CD4-positive, alpha-beta T cell treated with Interleukin-17A for 1 hour (primary cell): ENCODE measurements around the gene DUOX1.
"Not testable (repeated sequence)": the region's sequence is repeated elsewhere in the genome, so short reads cannot be mapped to it uniquely, and the experiment has no call there.

Source experiments
- DNase-seq: peaks from one replicate; pipeline ENCODE4 v3.0.0-alpha.2; 2020

DUOX1 gene

DNA sequence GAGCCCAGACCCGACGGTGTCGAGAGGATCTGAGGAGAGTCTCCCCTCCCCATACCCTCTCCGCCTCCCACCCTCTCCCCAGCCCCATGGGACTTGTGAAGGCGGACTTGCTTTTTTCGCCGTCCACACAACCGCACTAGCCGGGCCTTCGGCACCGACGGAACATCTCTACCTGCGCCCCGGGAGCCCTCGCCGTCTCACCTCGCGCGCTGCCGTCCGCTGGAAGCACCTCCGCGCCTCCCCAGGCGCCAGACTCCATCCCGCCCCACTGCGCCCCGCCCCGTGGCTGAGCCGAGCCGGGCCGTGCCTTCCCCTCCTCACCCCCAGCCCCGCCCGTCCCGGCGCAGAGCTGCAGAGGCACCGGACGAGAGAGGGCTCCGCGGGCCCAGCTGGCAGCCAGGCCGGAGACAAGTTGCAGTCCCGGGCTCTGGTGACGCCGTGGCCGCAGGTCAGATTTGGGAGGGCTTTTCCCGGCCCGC lies at the start of gene DUOX1, which contains the start of gene DUOXA1:
DUOX1 (plus strand) TSS at position 344 of the 479 bp plus-strand sequence. CDS start 1,973 bp downstream, outside the sequence.
DUOXA1 (minus strand) TSS at position 229 of the 479 bp plus-strand sequence. CDS start 6,865 bp downstream, outside the sequence.
- DNase-seq = peak; percentile 6

DNA sequence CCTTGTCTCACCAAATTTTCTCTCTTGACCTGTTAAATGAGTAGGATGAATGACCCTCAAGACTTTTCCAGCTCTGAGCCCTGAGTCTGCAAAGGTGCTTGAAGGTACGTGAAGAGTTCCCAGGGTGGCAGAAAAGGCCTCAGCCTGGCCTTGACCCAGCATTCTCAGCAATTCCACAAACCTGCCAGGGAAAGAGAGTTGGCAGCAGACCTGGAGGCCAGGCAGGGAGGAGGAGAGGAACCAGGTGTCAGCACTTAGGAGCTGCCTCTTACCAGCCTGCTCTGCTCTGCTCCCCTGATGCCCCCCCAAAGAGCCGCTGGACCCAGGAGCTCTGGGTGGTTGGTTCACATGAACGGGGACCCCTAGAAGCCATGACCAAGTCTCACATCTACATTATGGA lies 49.2 kb upstream of the DUOX1 start:
- DNase-seq = not testable (repeated sequence)

DNA sequence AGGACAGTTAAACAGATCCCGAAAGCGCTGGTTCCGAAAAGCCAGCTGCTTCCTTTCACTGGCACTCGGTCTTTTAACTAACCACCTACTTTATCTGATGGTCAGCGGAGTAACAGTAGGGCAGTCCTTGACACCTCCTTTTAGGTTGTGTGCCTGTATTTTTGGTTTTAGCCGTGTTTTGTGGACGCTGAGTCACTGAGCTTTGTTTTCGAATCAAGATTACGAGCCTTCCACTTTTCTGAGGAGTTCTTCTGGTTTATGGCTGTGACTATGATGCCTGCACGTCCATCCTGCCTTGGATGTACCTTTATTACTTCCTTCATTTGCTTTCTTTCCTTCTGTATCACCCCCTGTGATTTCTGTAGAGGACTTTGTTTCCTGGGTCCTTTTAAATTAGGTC lies 47.4 kb upstream of the DUOX1 start:
- not testable (repeated sequence) for DNase-seq

DNA sequence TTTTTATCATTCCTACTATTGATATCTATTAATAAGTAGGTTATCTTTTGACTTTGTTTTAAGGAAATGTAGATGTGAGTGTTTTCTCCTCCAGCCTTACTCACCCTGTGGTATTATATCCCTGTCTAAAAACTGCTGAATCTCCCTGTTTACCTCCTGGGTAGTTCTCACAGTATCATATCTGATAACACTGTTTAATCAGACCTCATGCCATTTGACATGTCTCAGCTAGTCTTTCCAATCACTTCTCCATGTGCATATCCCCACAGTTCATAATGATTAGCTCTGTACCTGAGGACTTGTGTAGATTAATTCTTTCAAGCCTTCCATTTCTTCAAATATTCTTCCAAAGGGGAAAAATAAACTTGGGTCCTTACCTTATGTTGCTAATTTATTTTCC lies 46.6 kb upstream of the DUOX1 start:
- DNase-seq = no peak

DNA sequence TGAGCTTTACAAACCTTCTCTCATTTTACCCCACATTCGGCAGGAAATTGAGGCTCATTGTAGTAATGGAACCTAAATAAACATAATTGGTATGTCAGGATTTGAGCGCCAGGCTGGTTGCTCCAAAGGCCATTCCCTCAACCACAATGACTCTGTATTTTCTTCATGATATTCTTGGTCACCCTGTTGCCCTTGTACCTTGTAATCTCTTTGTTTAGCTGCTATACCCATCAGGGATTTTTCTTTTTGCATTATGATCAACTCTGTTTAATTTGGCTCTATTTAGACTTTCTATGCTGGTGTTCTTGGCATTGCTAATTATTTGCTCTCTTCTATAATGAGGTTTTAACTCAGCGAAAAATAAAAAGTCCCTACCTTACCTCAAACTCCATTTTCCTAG lies 45.6 kb upstream of the DUOX1 start:
- no peak for DNase-seq

DNA sequence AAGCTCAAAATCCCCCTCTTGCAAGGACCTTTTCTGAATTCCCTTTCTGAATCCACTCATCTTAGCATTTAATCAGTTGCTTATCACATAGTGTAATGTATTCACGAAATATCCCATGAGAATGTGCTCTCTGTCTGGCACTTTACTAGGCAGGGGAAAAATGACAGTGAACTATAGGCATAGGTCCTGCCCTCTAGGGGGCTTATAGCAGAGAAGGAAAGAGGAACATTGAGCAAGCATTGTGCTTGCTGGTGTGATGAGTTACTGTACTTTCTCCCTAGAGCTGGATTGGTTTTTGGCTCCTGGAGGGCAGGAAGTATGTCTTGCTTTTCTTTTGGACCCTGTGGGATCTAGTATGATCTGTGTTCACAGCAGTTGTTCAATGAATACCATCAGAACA lies 42.3 kb upstream of the DUOX1 start:
- DNase-seq = no peak

DNA sequence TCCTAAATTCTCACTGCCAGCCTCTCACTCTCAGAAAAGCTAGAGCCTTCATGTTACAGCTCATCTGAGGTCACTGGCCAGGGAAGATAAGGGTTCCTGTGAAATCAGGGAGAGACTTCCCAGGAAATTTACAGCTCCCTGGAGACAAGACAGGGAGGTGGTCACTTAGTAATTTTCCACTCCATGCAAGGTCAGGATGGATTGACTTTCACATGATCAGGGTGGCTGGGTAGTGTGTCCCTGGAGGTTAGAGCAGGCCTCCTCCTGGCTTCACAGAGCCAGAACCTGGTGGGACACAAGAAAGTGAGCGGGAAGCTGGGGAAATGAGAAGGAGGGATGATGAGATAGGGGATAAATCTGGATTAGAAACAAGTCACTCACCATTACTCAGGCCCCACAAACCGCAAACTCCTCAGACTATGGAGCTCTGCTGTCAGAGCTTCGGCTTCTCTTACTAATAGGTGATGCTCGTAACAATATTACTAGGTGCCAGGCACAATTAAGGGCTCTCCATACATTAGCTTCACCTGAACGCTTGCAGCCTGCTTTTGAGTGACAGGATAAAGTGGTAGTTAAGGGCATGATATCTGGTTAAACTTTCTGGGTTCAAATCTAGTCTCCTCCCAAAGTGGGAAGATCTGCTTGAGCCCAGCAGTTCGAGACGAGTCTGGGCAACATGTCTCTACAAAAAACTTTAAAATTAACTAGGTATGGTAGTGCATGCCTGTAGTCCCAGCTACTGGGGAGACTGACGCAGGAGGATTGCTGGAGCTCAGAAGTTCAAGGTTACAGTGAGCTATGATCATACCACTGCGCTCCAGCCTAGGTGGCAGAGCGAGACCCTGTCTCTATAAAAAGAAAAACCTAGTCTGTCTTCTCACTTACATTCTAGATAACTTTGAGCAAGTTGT lies 40.7 kb upstream of the DUOX1 start:
- DNase-seq = no peak

DNA sequence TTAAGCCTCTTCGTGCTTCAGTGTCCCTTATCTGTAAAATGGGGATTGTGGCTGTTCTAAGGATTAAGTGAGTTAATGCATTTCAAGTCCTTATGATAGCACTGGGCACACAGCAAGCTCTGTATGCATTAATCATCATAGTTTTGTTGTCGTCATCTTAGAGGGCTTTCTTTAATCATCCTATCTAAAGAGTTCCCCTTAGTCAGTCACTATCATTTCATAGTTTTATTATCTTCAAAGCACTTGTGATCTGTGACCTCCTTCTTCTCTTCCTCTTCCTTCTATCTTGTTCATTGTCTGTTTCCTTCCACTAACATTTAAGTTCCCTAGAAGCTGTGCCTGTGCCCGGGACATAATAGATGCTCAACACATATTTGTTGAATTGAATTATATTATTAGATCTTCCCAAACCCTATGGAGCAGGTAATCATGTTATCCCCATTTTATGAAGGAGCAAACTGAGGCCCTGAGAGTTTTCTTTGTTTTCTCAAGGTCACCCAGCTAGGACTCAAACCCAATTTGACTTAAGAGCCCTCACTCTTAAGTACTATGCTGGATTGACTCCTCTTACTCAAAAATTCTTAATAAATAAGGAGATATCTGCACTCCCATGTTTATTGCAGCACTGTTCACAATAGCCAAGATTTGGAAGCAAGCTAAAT lies 40.0 kb upstream of the DUOX1 start:
- no peak for DNase-seq

DNA sequence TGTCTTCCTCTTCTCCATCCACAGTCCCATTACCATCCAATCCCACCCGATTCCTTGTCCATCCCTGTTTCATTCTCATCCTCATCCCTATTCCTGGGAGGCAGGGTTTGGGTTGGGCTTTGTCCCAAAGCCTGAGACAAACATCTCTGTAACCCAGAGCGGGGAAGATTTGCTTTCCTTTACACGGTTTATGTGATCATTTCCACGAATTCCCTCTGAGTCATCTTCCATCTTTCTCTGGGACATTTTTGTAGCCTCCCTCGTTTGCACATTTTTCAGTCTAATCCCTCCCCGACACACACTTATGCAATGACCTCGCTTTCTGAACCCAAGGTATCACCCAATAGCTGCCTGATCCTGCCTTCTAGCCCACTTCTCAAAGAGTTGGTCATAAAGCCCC lies 38.6 kb upstream of the DUOX1 start:
- DNase-seq = no peak

DNA sequence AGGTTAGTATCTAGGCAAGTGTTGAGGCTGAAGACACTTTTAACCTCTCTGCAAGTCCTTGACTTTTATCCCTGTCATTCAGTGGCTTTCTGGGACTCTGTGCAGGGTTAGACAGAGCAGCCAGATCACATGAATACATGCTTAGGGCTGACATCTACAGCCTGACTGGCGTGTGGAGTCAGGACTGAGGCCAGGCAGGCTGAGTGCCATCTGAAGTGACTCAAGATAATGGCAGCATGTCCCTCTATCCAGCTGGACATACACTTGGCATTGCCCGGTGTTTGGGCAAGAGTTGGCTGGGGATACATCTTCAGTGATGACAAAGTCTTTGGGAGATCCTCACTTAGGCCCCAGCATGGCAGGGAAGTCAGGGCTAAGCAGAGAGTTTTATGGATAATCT lies 38.2 kb upstream of the DUOX1 start:
- no peak for DNase-seq

DNA sequence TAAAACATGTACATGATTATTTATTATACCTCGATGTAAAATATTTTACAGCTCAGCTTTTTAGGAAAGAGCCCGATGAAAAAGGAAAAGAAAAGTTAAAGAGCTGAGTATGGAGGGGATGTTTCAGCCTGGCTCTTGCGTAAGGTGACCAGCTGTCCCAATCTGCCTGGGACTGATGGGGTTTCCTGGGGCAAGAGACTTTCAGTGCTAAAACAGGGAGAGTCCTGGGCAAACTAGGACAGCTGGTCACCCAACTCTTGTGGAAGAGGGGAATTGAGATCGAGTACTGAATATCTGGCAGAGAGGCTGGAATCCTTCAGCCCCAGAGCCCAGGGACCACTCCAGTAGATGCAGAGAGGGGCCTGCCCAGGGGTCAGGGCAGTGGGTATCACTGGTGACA lies 36.8 kb upstream of the DUOX1 start:
- no peak for DNase-seq

DNA sequence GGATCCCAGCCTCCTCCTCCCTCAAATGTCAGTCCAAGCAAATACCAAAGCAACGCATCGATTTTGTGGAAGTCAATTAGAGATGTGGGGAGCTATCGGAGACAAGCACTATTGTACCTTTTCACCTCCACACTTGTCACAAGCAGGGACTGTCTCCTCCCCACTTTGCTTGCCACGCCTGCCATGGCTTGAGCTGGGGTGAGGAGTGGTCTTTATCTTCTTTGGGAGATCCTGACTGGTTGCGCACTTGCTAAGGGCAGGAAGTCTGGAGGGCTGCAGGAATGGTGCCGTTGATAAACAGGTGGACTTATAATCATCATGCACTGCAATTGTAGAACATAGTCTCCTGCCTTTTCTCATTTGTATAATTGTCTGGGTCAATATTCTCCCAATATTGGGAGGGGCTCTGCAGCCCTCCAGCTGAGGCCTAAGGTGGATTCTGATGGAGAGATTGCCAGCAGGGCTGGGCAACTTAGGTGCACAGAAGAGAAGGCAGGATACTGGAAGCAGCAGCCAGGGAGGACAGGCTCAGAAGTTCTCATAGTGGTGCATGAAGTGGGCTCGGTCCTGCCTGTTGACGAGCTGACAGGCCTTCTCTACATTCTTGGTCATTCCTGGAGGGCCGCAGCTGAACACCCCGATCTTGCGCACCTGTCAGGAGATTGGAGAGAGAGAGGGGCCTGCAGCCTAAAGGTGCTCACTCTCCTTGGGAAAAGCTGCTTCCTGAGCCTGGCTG lies 36.0 kb upstream of the DUOX1 start:
- no peak for DNase-seq

DNA sequence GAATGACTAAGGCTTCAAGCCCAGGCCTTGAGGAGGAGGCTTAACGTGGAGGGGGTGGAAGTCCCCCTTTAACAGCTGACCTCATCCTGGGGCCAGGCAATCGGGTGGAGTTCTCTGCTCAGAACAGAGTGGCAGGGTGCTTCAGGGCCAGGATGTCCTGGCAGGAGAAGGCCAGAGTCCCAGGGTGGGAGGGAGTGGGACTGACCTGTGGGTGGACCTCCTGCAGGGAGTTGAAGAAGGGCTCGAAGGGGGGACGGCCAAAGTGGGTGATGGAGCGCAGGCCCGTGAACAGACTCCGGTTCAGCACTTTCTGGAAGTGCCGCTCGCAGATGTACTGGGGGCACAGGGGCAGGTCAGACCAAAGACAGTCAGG lies 35.5 kb upstream of the DUOX1 start:
- no peak for DNase-seq

DNA sequence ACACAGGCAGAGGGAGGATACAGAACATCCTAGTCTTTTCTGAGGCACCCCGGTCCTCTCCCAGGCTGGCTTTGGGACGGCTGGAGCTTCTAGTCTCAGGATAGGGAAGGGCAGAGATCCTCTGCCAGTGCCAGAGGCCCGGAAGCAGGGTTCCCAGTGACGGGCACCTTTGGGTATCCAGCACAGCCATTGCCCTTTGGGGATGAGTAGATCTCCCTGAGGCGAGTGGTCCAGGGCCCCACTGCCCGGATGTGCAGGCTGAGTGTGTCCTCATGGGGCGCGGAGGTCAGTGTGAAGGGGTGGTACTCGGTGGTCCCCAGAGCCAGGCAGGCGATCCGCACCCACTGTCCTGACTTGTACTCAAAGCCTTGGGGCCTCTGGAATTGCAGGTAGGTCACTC lies 34.1 kb upstream of the DUOX1 start:
- no peak for DNase-seq

DNA sequence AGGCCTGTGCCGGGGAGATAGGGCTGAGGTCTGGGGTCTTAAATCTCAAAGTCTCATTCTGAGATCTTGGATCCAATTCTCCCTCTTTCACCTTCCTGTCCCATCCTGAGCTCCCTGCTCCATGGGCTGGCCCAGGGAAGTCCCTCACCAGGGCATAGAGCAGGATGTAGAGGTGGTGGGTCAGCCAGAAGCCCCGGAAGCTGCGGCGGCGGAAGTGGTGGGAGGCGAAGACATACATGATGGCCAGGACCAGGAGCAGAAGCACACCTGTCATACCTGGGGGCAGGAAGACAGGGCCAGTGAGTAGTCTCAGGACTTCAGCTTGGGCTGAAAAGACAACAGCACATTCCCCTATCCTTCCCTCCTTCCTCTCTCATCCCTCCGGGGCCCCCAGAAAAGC lies 32.3 kb upstream of the DUOX1 start:
- DNase-seq = no peak

DNA sequence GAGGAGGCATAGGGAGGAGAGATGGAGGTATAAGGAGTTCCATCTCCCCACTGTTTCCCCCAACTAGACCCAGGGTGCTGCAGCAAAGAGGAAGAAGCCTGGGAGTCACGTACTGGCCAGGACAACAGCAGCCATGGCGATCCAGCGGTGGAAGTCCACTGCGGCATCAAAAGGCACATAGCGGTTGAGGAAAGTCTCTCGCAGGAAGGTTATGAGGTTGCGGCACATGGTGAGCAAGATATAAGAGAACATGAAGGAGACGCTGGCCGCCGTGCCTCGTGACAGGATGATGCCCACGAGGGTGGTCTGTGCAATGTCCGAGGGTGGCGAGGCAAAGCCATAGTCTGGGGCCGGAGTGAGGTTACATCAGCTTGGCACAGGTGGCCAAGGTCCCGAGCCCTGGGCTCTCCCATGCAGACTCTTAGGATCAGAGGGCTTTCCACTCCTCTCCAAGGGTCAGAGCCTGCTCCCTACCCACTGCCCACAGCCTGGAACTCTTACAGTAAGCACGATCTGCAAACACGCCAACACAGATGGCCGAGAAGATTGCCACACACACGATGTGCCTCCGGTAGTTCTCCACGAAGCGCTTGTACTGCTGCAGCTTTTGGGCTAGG lies 30.1 kb upstream of the DUOX1 start:
- no peak for DNase-seq

DNA sequence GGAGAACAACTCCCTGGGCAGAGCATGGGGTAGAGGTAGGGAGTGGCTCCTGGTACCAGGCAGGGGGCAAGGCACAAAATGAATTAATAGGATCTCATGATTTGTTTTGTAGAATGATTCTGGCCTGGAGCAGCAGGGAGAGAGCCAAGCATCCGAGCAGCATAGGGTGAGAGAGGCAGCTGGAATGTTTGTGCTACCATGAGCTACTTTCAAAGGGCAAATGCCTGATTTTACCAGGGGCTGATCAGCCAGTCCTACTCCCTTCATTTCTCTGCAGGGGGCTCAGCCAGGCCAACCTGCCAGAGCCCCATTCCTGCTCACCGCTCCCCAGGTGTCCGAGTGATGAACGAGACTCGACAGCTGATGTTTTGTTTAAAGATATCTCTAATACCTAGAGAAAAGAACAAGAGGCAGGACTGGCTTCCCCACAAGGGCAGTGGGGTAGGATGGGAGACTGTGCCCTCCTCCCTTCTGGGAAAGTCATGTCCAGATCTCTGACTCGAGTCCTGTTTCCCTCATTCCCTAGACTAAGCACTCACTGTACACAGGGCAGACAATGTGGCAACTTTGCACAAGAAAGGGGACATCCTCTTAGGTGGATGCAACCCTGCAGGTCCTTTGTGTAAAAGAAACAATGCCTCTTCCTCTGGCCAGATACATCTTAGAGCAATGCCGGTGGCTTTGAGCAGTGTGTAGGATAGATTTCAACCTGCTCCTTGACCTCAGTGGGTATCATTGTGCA lies 28.7 kb upstream of the DUOX1 start:
- no peak for DNase-seq

DNA sequence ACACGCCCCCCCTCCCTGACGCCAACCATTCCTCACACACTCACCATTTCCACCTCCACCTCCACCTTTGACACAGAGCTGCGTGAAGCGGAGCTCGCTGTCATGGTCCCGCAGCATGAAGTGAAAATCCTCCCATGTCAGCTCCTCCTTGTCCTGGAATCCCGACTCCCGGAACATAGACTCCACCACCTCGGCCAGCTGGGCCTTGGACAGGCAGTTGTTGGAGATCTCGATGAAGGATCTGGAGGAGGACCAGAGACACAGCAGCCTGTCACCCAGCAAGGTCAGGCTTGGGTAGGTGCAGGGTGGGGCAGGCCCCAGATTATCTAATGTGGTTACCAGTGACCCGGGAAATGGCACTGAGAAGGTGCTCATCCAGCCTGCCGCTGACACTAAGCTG lies 28.0 kb upstream of the DUOX1 start:
- DNase-seq = no peak

DNA sequence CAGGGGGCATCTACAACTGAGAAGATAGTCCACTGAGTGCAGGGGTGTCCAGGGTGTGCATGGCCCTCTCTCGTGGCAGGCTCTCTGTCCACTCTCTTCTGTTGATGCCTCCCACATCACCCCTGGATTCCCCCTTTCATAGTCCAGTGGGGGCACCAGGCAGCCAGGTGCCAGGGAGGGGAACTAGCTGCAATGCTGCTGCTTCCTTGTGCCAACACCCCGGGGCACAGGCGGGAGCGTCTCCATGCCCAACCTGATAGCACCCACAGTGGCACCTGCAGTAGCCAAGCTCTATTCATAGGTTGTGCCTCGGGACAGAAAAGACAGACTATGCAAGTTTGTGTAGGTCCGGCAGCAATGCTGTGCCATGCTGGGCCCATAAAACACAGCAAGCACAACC lies 27.6 kb upstream of the DUOX1 start:
- no peak for DNase-seq

DNA sequence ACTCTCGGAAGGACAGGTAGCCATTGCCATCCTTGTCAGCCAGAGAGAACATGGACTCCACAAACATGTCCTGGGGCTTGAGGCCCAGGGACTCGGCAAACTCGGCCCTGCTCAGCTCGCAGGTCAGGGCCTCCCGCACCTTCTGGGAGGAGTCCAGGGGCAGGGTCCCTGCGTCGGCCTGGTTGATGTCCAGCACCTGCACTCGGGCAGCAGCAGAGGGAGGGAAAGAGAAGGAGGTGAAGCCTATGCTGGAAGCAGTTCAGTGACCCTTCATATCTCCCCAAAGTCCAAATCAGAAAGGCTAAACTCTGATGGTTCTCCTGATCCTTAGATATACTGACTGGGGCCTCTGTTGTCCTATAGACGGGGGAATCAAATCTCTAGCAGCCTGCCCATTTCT lies 25.6 kb upstream of the DUOX1 start:
- DNase-seq = not testable (repeated sequence)

DNA sequence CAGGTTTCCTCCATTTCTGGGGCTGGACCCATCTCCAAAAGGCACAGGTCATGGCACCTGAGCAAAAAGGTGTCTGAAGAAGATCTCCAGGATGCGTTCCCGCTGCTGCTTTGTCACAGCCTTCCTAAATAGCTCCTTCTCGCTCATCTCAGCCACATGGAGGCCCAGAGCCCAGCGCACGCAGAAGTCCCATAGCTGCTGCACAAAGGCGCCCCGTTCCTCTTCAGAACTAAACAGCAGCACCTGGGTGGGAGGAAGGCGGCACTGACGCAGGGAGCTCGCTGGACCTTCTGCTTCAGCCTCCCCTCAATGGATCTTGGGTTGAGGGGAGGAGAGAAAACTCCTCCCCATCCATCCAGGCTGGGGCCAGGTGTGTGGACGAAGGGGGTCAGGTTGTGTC lies 24.2 kb upstream of the DUOX1 start:
- no peak for DNase-seq
